Dendritic cell treated with granulocyte-macrophage colony-stimulating factor and Interleukin-4, amounts not matched to agents 40 ng/mL and 50 ng/mL, for 4 days (primary cell): ENCODE data around the gene FCMR.
"Not testable (repeated sequence)": the region's sequence is repeated elsewhere in the genome, so short reads cannot be mapped to it uniquely, and the experiment has no call there.

ENCODE experiments used
- H3K27ac Mint-ChIP-seq: one replicate; pipeline ENCODE4 v1.8.0; 2022; ENCODE audit warnings: mild to moderate bottlenecking, mixed read lengths
- H3K27me3 Mint-ChIP-seq: one replicate; pipeline ENCODE4 v1.8.0; 2022; ENCODE audit warnings: mild to moderate bottlenecking, mixed read lengths
- H3K36me3 Mint-ChIP-seq: one replicate; pipeline ENCODE4 v1.8.0; 2022; ENCODE audit warnings: low read depth, mixed read lengths
- H3K4me1 Mint-ChIP-seq: one replicate; pipeline ENCODE4 v1.8.0; 2022; ENCODE audit warnings: low read depth, mixed read lengths
- H3K4me3 Mint-ChIP-seq: one replicate; pipeline ENCODE4 v1.8.0; 2022; ENCODE audit warnings: mild to moderate bottlenecking, moderate library complexity, mixed read lengths
- H3K9me3 Mint-ChIP-seq: one replicate; pipeline ENCODE4 v1.8.0; 2022; ENCODE audit warnings: mixed read lengths
- intact Hi-C: fragments of 100-400 bp; cut with micrococcal nuclease; formaldehyde crosslinking; loops from one replicate; pipeline ENCODE4 v1.15.0; 2022

The FCMR gene

DNA sequence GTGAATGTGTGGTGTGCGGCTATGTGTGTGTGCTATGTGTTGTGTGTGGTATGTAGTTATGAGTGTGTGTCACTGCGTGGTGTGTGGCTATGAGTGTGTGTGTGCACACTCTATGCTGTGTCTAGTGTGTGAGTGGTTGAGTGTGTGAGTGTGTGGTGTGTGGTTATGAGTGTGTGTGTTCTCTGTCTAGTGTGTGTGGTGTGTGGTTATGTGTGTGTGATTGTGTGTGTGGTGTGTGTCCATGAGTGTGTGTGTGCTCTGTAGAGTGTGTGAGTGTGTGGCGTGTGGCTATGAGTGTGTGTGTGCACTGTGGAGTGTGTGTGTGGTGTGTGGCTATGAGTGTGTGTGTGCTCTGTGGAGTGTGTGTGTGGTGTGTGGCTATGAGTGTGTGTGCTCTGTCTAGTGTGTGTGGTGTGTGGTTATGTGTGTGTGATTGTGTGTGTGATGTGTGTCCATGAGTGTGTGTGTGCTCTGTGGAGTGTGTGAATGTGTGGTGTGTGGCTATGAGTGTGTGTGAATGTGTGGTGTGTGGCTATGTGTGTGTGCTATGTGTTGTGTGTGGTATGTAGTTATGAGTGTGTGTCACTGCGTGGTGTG is 2.3 kb upstream of the FCMR start:
- H3K27me3 Mint-ChIP-seq, H3K9me3 Mint-ChIP-seq, intact Hi-C loops, H3K36me3 Mint-ChIP-seq, H3K27ac Mint-ChIP-seq, H3K4me3 Mint-ChIP-seq: not testable (repeated sequence)
- H3K4me1 Mint-ChIP-seq = peaks cover 14% of the 10 kb centered on the region

- Mint-ChIP-seq H3K9me3 (no peaks in the 10 kb centered on the region), H3K4me1 (peaks cover 14% of the 10 kb centered on the region), H3K27me3 (no peaks in the 10 kb centered on the region), H3K4me3 (no peak overlapping the region), H3K27ac (no peak overlapping the region), H3K36me3 (no peaks in the 10 kb centered on the region)
- intact Hi-C loops = no loop called here
These were observed 1.5 kb upstream of the FCMR start for GRCh38 chr1:206923009-206923960.

- Mint-ChIP-seq H3K36me3 (no peaks in the 10 kb centered on the region), H3K27me3 (peaks cover 4% of the 10 kb centered on the region), H3K4me1 (peaks cover 14% of the 10 kb centered on the region), H3K27ac (no peak overlapping the region), H3K9me3 (no peaks in the 10 kb centered on the region), H3K4me3 (no peak overlapping the region)
- intact Hi-C loops = no loop called here
These were observed 783 bp upstream of the FCMR start for GRCh38 chr1:206922524-206922923.

- Mint-ChIP-seq H3K27ac (no peak overlapping the region), H3K4me1 (peaks cover 14% of the 10 kb centered on the region), H3K4me3 (no peak overlapping the region), H3K36me3 (no peaks in the 10 kb centered on the region), H3K9me3 (no peaks in the 10 kb centered on the region), H3K27me3 (peaks cover 27% of the 10 kb centered on the region)
- intact Hi-C loops = loop anchor here (10.0 kb wide), 1 partner anchor 283 kb away; the partner anchor contains the start of gene DYRK3
These were observed 3.7 kb downstream of the FCMR start for GRCh38 chr1:206918076-206918475.

DNA sequence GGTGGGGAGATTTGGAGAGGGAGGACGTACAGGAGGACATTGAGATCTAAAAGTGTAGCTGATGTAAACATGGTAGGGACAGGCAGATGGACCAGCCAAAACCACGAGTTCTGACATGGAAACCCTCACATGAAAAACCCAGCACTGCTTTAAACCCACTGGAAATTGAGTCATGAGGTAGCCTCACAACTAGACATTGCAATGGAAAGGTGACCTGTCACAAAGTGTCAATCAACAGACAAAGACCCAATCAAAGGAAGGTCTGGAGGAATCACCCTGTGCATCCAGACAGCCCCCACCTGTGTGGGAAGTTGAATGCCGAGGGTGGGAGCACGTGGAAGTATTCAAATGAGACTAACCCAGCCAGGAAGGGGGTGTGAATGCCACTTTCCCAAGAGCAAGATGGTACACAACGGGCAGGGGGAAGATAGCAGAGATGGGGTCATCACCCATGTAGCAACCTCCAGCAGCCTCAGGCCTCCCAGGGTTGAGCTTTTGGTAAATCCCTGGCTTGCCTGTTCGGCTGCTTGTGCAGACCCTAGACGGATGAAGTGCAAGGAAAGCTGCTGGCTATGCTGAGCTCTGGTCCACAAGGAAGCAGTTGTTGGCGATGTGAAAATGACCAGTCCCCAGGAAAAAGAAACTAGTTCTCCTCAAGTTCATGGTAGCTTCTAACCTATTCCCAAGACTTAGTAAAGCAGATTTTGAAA is 5.6 kb downstream of the FCMR start:
- intact Hi-C loops = loop anchor here (10.0 kb wide), 1 partner anchor 281 kb away; the partner anchor contains the start of gene DYRK3
- Mint-ChIP-seq H3K27ac (no peak overlapping the region), H3K4me3 (no peak overlapping the region)

DNA sequence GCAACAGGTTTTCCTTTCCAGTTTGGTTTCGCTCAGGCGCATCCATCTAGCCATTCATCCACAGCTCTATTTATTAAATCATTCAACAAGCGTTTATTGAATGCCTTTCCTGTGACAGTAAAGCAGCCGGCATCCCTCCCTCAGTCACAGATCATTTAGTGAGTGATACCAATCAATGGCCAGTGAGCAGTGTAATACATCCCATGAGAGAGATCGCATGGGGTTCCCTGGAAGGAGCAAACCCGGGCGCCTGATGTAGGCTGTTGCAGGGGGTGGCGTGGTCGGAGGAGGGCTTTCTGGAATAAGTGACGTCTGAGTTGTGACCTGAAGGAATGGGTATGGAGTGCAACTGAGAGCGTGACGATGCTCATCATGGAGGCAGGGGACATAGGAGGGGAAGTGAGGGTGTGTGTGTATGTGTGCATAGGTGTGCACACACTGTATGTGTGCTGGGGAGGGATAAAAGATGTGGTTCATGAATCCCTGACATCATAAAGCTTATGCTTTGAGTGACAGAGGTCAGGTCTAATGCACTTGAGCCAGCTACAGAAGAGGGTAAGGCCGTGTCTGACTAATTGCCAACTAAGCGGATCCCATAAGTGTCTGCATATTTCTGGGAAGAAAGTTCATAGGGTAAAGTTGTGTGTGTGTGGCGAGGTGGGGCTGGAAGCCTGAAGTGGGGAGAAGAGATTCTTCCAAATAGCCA is 6.6 kb downstream of the FCMR start:
- intact Hi-C loops = loop anchor here (10.0 kb wide), 1 partner anchor 280 kb away; the partner anchor contains the start of gene DYRK3
- no peaks in the 10 kb centered on the region for H3K36me3 Mint-ChIP-seq
- peaks cover 5% of the 10 kb centered on the region for H3K4me1 Mint-ChIP-seq
- peaks cover 46% of the 10 kb centered on the region for H3K27me3 Mint-ChIP-seq
- H3K9me3 Mint-ChIP-seq = no peaks in the 10 kb centered on the region
- no peak overlapping the region for H3K4me3 Mint-ChIP-seq
- H3K27ac Mint-ChIP-seq = no peak overlapping the region

More for the DNA sequence above, 5.6 kb downstream of the FCMR start:
- Mint-ChIP-seq H3K4me1 (peaks cover 13% of the 10 kb centered on the region), H3K9me3 (no peaks in the 10 kb centered on the region), H3K27me3 (peaks cover 38% of the 10 kb centered on the region), H3K36me3 (no peaks in the 10 kb centered on the region)

DNA sequence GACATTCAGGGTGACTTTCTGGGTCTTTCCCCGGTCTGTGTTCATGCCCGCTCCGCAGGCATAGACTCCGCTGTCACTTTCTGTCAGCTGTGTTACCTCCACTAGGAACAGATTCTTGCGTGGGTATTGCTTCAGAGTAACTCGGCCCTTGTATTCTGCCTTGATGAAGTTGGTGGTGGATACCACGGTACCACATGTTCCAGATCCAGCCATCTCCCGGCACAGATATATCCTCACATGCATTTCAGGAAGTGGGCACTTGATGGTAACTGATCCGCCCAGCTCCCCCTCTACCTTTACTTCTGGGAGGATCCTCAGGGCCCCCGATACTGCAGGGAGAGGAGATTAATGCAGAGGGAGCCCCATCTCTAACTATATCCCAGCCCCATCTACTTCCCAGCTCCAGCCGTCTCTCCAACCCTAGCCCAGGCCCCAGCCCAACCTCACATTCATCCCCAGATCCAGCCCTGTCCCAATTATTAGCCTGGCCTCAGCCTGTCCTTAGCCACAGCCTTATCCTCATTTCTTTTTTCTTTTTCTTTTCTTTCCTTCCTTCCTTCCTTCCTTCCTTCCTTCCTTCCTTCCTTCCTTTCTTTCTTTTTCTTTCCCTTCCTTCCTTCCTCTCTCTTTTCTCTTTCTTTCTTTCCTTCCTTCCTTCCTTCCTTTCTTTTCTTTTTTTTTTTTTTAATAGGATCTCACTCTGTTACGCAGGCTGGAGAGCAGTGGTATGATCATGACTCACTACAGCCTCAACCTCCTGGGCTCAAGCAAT is 7.8 kb downstream of the FCMR start:
- intact Hi-C loops = loop anchor here (2.0 to 10.0 kb wide), 4 partner anchors 49 to 307 kb away; partner anchors contain the start of genes DYRK3 and IL20
- H3K36me3 Mint-ChIP-seq = no peaks in the 10 kb centered on the region
- H3K27me3 Mint-ChIP-seq = peaks cover 56% of the 10 kb centered on the region
- no peak overlapping the region for H3K27ac Mint-ChIP-seq
- no peaks in the 10 kb centered on the region for H3K9me3 Mint-ChIP-seq
- H3K4me1 Mint-ChIP-seq = peaks cover 8% of the 10 kb centered on the region
- no peak overlapping the region for H3K4me3 Mint-ChIP-seq

DNA sequence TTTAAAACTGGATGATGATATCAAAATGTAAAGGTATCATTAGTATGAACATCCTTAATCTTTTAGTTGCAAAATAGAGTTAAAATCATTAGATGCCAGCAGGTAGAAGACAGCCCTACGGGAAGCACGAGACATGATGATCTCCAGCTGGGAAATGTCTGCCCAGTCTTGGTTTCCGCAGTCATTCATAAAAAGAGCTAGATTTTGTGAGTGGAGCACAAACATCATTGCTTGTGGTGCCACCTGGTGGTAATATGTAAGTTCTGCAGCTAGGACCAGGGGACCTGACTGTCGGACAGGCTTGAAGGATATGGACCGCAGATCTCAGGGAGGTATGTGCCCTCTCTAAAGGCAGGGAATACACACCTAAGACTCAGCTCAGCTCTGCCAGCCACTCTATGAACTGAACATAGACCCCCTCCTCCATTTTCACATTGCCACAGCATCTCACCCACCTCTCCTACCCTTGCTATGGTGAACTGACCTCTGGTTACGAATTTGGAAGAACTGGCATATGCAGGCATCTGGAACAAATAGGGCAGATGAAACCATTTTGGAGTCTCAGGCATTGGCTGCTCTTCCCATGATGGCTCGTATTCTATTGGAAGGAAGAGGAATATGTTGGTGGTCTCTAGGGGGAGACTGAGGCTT is 9.2 kb downstream of the FCMR start:
- H3K4me1 Mint-ChIP-seq = peaks cover 10% of the 10 kb centered on the region
- H3K27ac Mint-ChIP-seq = no peak overlapping the region
- no peaks in the 10 kb centered on the region for H3K36me3 Mint-ChIP-seq
- no peak overlapping the region for H3K4me3 Mint-ChIP-seq
- peaks cover 64% of the 10 kb centered on the region for H3K27me3 Mint-ChIP-seq
- intact Hi-C loops = loop anchor here (1.0 to 10.0 kb wide), 6 partner anchors 48 to 305 kb away; partner anchors contain the start of genes DYRK3 and IL20
- no peaks in the 10 kb centered on the region for H3K9me3 Mint-ChIP-seq

- no peak overlapping the region for H3K27ac Mint-ChIP-seq
- no peaks in the 10 kb centered on the region for H3K9me3 Mint-ChIP-seq
- peaks cover 12% of the 10 kb centered on the region for H3K4me1 Mint-ChIP-seq
- no peaks in the 10 kb centered on the region for H3K36me3 Mint-ChIP-seq
- intact Hi-C loops = loop anchor here (2.0 to 10.0 kb wide), 3 partner anchors 176 to 304 kb away; partner anchors contain the start of gene DYRK3
- H3K4me3 Mint-ChIP-seq = no peak overlapping the region
- peaks cover 71% of the 10 kb centered on the region for H3K27me3 Mint-ChIP-seq
These were observed 10.6 kb downstream of the FCMR start for GRCh38 chr1:206911064-206911663.

GRCh38 chr1:206909883-206910318 is 11.8 kb downstream of the FCMR start:
- Mint-ChIP-seq H3K36me3 (no peaks in the 10 kb centered on the region), H3K27ac (no peak overlapping the region), H3K9me3 (no peaks in the 10 kb centered on the region), H3K27me3 (peaks cover 71% of the 10 kb centered on the region), H3K4me3 (peak overlapping the region; percentile 63), H3K4me1 (peaks cover 25% of the 10 kb centered on the region)
- intact Hi-C loops = loop anchor here (2.0 to 10.0 kb wide), 3 partner anchors 175 to 303 kb away; partner anchors contain the start of gene DYRK3

- intact Hi-C loops = no loop called here
- H3K4me3 Mint-ChIP-seq = peak overlapping the region; percentile 63
- peaks cover 25% of the 10 kb centered on the region for H3K4me1 Mint-ChIP-seq
- peaks cover 72% of the 10 kb centered on the region for H3K27me3 Mint-ChIP-seq
- H3K36me3 Mint-ChIP-seq = no peaks in the 10 kb centered on the region
- H3K27ac Mint-ChIP-seq = no peak overlapping the region
- no peaks in the 10 kb centered on the region for H3K9me3 Mint-ChIP-seq
These were observed 12.4 kb downstream of the FCMR start for GRCh38 chr1:206909161-206909882.
